ENCODE data around the gene HOXD9. TPM values are rescaled to one million over a fixed set of nuclear protein-coding genes. Genes with fewer than 3 reads are reported as not detected.

Gene HOXD9
- total RNA-seq, 1 experiment from 2014 or later = not detected

- Mint-ChIP-seq H3K27ac (ENCODE audit: unreplicated experiment) (no peak overlapping the region), H3K9me3 (ENCODE audit: unreplicated experiment) (peaks cover 4% of the 10 kb centered on the region), H3K4me1 (ENCODE audit: low read depth, unreplicated experiment) (no peaks in the 10 kb centered on the region), H3K4me3 (ENCODE audit: unreplicated experiment) (no peak overlapping the region), H3K36me3 (ENCODE audit: insufficient read depth, unreplicated experiment) (no peaks in the 10 kb centered on the region), H3K27me3 (ENCODE audit: insufficient read depth, unreplicated experiment) (peaks cover 8% of the 10 kb centered on the region)
- no peak for DNase-seq
- Histone ChIP-seq H3K4me1 (peaks cover 5% of the 10 kb centered on the region; the same call in 1 of the 2 replicates), H3K4me3 (ENCODE audit: low read depth, low read length) (no peak overlapping the region), H3K9me3 (no peaks in the 10 kb centered on the region), H3K27me3 (replicated peaks; ENCODE audit: control insufficient read depth, insufficient read depth, low read length) (no peaks in the 10 kb centered on the region), H3K36me3 (ENCODE audit: control insufficient read depth, insufficient read depth, low read length) (no peaks in the 10 kb centered on the region)
- no TSS peak for BruUV-seq (replicated peaks)
- ChIA-PET CTCF (no interaction called here), POLR2A (no interaction called here)
- no peak for TF ChIP-seq CTCF (IDR thresholded peaks at IDR 0.05; ENCODE audit: insufficient read depth in 1 of 2, low read depth in 1 of 2, low read length in 1 of 2, severe bottlenecking in 1 of 2, unreplicated experiment in 1 of 2)
- intact Hi-C loops (cut with micrococcal nuclease; ENCODE audit: unreplicated experiment) = no loop called here
These were observed 46.7 kb downstream of the HOXD9 start for GRCh38 chr2:176169181-176169580.

DNA sequence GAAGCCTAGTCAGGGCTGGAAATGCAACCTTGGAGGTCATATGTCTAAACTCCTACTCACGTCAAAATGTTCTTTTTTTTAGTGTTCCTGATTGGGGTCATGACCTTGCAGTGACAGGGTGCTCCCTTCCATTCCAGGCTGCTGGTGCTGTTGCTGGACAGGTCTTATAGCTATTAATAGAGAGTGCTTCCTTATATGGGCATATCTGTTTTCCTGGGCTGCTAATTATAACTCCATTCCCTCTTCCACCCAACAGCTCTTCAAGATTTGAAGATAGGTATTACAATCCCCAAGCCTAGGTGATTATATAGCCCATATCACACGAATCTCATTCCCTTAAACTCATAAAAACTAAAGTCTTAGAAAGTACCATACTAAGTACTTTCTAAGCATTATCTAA is 47.2 kb downstream of the HOXD9 start:
- no TSS peak for BruUV-seq (replicated peaks)
- H3K4me3 Mint-ChIP-seq (ENCODE audit: unreplicated experiment) = no peak overlapping the region
- H3K4me3 ChIP-seq (ENCODE audit: low read depth, low read length) = no peak overlapping the region
- H3K9me3 Mint-ChIP-seq (ENCODE audit: unreplicated experiment) = no peaks in the 10 kb centered on the region
- H3K36me3 Mint-ChIP-seq (ENCODE audit: insufficient read depth, unreplicated experiment) = no peaks in the 10 kb centered on the region
- H3K27me3 Mint-ChIP-seq (ENCODE audit: insufficient read depth, unreplicated experiment) = peaks cover 6% of the 10 kb centered on the region
- TF ChIP-seq CTCF (IDR thresholded peaks at IDR 0.05; ENCODE audit: insufficient read depth in 1 of 2, low read depth in 1 of 2, low read length in 1 of 2, severe bottlenecking in 1 of 2, unreplicated experiment in 1 of 2) = no peak
- H3K9me3 ChIP-seq = no peaks in the 10 kb centered on the region
- intact Hi-C loops (cut with micrococcal nuclease; ENCODE audit: unreplicated experiment) = no loop called here
- CTCF ChIA-PET = no interaction called here
- H3K4me1 ChIP-seq = peaks cover 7% of the 10 kb centered on the region; the same call in 1 of the 2 replicates
- no peak for DNase-seq
- H3K4me1 Mint-ChIP-seq (ENCODE audit: low read depth, unreplicated experiment) = no peaks in the 10 kb centered on the region
- no peaks in the 10 kb centered on the region for H3K27me3 ChIP-seq (replicated peaks; ENCODE audit: control insufficient read depth, insufficient read depth, low read length)
- POLR2A ChIA-PET = no interaction called here
- no peak overlapping the region for H3K27ac Mint-ChIP-seq (ENCODE audit: unreplicated experiment)
- H3K36me3 ChIP-seq (ENCODE audit: control insufficient read depth, insufficient read depth, low read length) = no peaks in the 10 kb centered on the region

DNA sequence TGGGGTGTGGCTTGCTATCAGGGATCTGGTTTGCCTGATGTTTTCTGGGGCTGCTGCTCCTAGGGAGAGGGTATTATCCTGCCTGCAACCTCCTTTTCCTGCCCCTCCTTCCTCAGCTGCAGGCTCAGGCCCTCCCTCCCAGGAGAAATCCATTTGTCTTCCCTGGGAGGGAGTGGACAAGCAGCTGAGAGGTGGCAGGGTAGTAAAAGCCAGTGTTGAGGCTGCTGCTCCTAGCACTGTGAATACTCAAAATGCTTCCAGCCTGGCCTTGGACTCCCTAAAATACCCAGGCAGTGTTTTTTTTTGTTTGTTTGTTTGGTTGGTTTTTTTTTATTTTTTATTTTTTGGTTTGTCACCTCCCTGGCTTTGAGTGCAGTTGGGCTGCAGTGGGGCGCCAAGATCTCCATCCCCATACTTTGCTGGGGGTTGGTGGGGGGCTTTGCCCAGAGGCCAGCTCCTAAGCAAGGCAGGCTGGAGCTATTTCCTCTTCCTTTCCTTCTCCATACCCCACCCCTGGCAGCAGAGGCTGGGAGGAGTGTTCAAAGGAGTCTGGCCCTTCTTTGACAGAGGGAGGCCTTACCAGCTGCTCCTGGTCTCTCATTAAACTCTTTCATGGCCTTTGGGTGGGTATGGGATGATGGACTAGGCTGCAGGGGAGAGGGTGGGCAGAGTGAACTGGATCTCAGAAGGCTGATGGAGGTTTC is 48.2 kb downstream of the HOXD9 start:
- ChIA-PET CTCF (no interaction called here), POLR2A (no interaction called here)
- TF ChIP-seq CTCF (IDR thresholded peaks at IDR 0.05; ENCODE audit: insufficient read depth in 1 of 2, low read depth in 1 of 2, low read length in 1 of 2, severe bottlenecking in 1 of 2, unreplicated experiment in 1 of 2) = no peak
- DNase-seq = no peak
- Histone ChIP-seq H3K9me3 (no peaks in the 10 kb centered on the region), H3K36me3 (ENCODE audit: control insufficient read depth, insufficient read depth, low read length) (no peaks in the 10 kb centered on the region), H3K27me3 (replicated peaks; ENCODE audit: control insufficient read depth, insufficient read depth, low read length) (no peaks in the 10 kb centered on the region), H3K4me1 (peaks cover 7% of the 10 kb centered on the region; the same call in 1 of the 2 replicates), H3K4me3 (ENCODE audit: low read depth, low read length) (no peak overlapping the region)
- no peaks in the 10 kb centered on the region for H3K36me3 Mint-ChIP-seq (ENCODE audit: insufficient read depth, unreplicated experiment)
- peaks cover 6% of the 10 kb centered on the region for H3K27me3 Mint-ChIP-seq (ENCODE audit: insufficient read depth, unreplicated experiment)
- H3K4me1 Mint-ChIP-seq (ENCODE audit: low read depth, unreplicated experiment) = no peaks in the 10 kb centered on the region
- no peaks in the 10 kb centered on the region for H3K9me3 Mint-ChIP-seq (ENCODE audit: unreplicated experiment)
- no peak overlapping the region for H3K4me3 Mint-ChIP-seq (ENCODE audit: unreplicated experiment)
- intact Hi-C loops (cut with micrococcal nuclease; ENCODE audit: unreplicated experiment) = no loop called here
- no peak overlapping the region for H3K27ac Mint-ChIP-seq (ENCODE audit: unreplicated experiment)
- no TSS peak for BruUV-seq (replicated peaks)

All from Caco-2 (cell line).